Thoracic aorta (tissue), 2 donors: Measurements from ENCODE around the gene FBXW4. TPM values are rescaled to one million over a fixed set of nuclear protein-coding genes. Genes with fewer than 3 reads are reported as not detected.

Source experiments
- ATAC-seq: fragments of 150-250 bp; one replicate; pipeline ENCODE4 v1.8.0; 2017; ENCODE audit warnings: low read depth; ENCODE audit not compliant: insufficient number of reproducible peaks, low FRiP score
- DNase-seq: peaks from one replicate; pipeline ENCODE4 v3.0.0-alpha.2; 2020; ENCODE audit warnings: low spot score
- H3K27ac ChIP-seq, 2 donors: fragments of 200-600 bp; sonication (generic); 1 replicate in 1 of 2; 2 replicates in 1 of 2; pipeline ENCODE4 v1.5.1; 2016; ENCODE audit warnings: mild to moderate bottlenecking in 2 of 2, moderate library complexity in 2 of 2
- H3K27me3 ChIP-seq: fragments of 200-600 bp; sonication (generic); replicated peaks from 2 replicates; pipeline ENCODE4 v1.6.0; 2016; ENCODE audit warnings: mild to moderate bottlenecking; ENCODE audit not compliant: insufficient read depth
- H3K36me3 ChIP-seq: fragments of 200-600 bp; sonication (generic); one replicate; pipeline ENCODE4 v1.5.1; 2016
- H3K4me1 ChIP-seq, 2 donors: fragments of 200-600 bp; sonication (generic); 1 replicate in 1 of 2; 2 replicates in 1 of 2; pipeline versions ENCODE4 v1.5.1 to v1.6.0; 2016; ENCODE audit warnings: low read depth in 2 of 2, mild to moderate bottlenecking in 1 of 2; ENCODE audit not compliant: control insufficient read depth in 1 of 2
- H3K4me3 ChIP-seq: fragments of 200-600 bp; sonication (generic); 2 replicates; pipeline ENCODE4 v1.5.1; 2016; ENCODE audit warnings: mild to moderate bottlenecking
- H3K9me3 ChIP-seq: fragments of 200-600 bp; sonication (generic); 2 replicates; pipeline ENCODE4 v1.5.1; 2016
- total RNA-seq, 2 donors: library from RNA; depleted of rRNA; stranded (reverse); fragments of >200 nt; gene quantifications; one replicate each; pipeline versions ENCODE4 v1.1.0 to v1.2.3, GENCODE V29; 2016
- TF ChIP-seq, protein P1 (sequence below): fragments of 200-600 bp; sonication (generic); IDR thresholded peaks from one replicate; pipeline ENCODE4 v1.5.1; 2019; ENCODE audit warnings: antibody characterized with exemption

FBXW4 gene
- total RNA-seq, 2 donors from 2014 or later: 64.3 to 88.5 TPM

- TF ChIP-seq, protein P1, sequence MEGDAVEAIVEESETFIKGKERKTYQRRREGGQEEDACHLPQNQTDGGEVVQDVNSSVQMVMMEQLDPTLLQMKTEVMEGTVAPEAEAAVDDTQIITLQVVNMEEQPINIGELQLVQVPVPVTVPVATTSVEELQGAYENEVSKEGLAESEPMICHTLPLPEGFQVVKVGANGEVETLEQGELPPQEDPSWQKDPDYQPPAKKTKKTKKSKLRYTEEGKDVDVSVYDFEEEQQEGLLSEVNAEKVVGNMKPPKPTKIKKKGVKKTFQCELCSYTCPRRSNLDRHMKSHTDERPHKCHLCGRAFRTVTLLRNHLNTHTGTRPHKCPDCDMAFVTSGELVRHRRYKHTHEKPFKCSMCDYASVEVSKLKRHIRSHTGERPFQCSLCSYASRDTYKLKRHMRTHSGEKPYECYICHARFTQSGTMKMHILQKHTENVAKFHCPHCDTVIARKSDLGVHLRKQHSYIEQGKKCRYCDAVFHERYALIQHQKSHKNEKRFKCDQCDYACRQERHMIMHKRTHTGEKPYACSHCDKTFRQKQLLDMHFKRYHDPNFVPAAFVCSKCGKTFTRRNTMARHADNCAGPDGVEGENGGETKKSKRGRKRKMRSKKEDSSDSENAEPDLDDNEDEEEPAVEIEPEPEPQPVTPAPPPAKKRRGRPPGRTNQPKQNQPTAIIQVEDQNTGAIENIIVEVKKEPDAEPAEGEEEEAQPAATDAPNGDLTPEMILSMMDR: no peak
- Histone ChIP-seq H3K4me3 (no peak overlapping the region), H3K9me3 (no peaks in the 10 kb centered on the region), H3K27ac (no peak overlapping the region), H3K36me3 (no peaks in the 10 kb centered on the region), H3K4me1 (no peaks in the 10 kb centered on the region), H3K27me3 (no peaks in the 10 kb centered on the region)
- ATAC-seq (no peak), DNase-seq (no peak)
Measured at GRCh38 chr10:101710059-101710695, 15.2 kb upstream of the FBXW4 start.

DNA sequence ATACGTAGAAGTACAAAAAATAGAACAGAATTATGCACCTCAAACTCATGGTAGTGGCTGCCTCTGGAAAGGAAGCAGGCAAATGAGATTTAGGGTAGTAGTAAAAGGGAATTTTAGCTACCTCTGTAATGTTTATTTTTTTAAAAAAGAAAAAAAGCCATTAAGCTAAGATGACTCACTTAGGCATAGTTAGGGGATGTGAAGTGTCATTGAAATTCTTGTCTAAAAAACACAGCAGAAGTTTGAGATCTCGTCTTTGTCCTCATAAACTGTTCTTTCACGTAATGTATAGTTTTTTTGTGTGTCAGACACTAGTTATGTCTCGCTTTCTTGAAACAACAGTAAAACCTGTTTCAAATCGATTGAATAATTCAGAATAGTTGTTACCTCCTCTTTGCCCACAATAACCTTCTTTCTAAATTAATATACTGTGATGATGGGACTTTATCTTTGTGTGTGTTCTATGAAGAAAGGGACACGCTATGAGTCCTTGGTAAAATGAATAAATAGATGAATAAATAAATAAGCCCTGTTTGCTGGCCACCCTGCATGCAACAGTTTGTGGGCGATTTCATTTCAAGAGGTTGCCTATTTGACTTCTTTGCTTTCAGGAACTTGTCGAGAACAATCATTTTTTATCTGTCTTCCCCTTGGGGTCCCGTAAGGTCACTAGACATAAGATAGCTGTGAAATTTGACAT lies 14.5 kb upstream of the FBXW4 start:
- Histone ChIP-seq H3K27me3 (no peaks in the 10 kb centered on the region), H3K4me1 (no peaks in the 10 kb centered on the region), H3K4me3 (no peak overlapping the region), H3K36me3 (no peaks in the 10 kb centered on the region), H3K9me3 (no peaks in the 10 kb centered on the region), H3K27ac (no peak overlapping the region)
- TF ChIP-seq, protein P1: no peak
- ATAC-seq: no peak
- DNase-seq: no peak

DNA sequence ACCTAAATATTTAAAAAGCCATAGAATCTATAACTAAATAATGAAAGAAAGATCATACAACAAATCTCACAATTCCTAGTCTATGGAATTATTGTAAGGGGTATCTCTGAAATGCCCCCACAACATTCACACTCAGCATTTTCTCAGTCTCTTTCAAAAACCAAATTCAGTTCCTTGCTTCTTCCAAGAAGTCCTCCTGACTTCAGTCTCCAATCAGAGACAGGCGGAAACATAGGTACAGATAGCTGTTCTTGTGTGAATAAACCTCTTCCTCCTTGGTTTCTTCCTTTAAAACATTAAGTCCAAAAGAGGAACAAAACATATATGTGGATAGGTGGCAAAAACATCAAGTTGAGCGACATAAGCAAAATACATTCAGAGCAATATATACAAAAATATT lies 13.9 kb upstream of the FBXW4 start:
- DNase-seq (no peak), ATAC-seq (no peak)

GRCh38 chr10:101708073-101708472 lies 13.1 kb upstream of the FBXW4 start:
- no peaks in the 10 kb centered on the region for H3K4me1 ChIP-seq
- H3K4me3 ChIP-seq: no peak overlapping the region
- no peaks in the 10 kb centered on the region for H3K9me3 ChIP-seq
- no peak overlapping the region for H3K27ac ChIP-seq
- no peaks in the 10 kb centered on the region for H3K27me3 ChIP-seq
- TF ChIP-seq, protein P1: no peak
- no peak for ATAC-seq
- no peaks in the 10 kb centered on the region for H3K36me3 ChIP-seq
- no peak for DNase-seq

More for the DNA sequence above, 13.9 kb upstream of the FBXW4 start:
- no peaks in the 10 kb centered on the region for H3K27me3 ChIP-seq
- H3K36me3 ChIP-seq: no peaks in the 10 kb centered on the region
- no peak overlapping the region for H3K4me3 ChIP-seq
- TF ChIP-seq, protein P1: no peak
- H3K9me3 ChIP-seq: no peaks in the 10 kb centered on the region
- no peak overlapping the region for H3K27ac ChIP-seq
- no peaks in the 10 kb centered on the region for H3K4me1 ChIP-seq

GRCh38 chr10:101704331-101704730 lies 9.4 kb upstream of the FBXW4 start:
- no peak overlapping the region for H3K27ac ChIP-seq
- H3K4me3 ChIP-seq: no peak overlapping the region
- TF ChIP-seq, protein P1: no peak
- no peaks in the 10 kb centered on the region for H3K4me1 ChIP-seq
- ATAC-seq: no peak
- H3K9me3 ChIP-seq: no peaks in the 10 kb centered on the region
- H3K27me3 ChIP-seq: no peaks in the 10 kb centered on the region
- DNase-seq: no peak
- no peaks in the 10 kb centered on the region for H3K36me3 ChIP-seq
